ACC112 (cell line): ENCODE results near the gene ZBTB6.
"Not testable (repeated sequence)": the region's sequence is repeated elsewhere in the genome, so short reads cannot be mapped to it uniquely, and the experiment has no call there.

Source experiments
- H2AFZ ChIP-seq: fragments of 200-600 bp; sonication (generic); one replicate; pipeline ENCODE4 v1.6.0; 2017; ENCODE audit warnings: antibody characterized with exemption, low read length; ENCODE audit not compliant: unreplicated experiment
- H3K27ac ChIP-seq: fragments of 200-600 bp; sonication (generic); 2 replicates; pipeline ENCODE4 v1.5.1; 2014; ENCODE audit warnings: low read depth, mild to moderate bottlenecking, antibody characterized with exemption, low read length, moderate library complexity
- H3K27me3 ChIP-seq: fragments of 200-600 bp; sonication (generic); 2 replicates; pipeline ENCODE4 v1.6.1; 2014; ENCODE audit warnings: mild to moderate bottlenecking, antibody characterized with exemption, low read length, moderate library complexity, mixed read lengths; ENCODE audit not compliant: insufficient read depth
- H3K36me3 ChIP-seq: fragments of 200-600 bp; sonication (generic); 2 replicates; pipeline ENCODE4 v1.6.1; 2016; ENCODE audit warnings: mild to moderate bottlenecking, antibody characterized with exemption, low read length, moderate library complexity, mixed read lengths; ENCODE audit not compliant: insufficient read depth
- H3K4me1 ChIP-seq: fragments of 200-600 bp; sonication (generic); one replicate; pipeline ENCODE4 v1.6.1; 2016; ENCODE audit warnings: low read length, mixed read lengths; ENCODE audit not compliant: insufficient read depth, unreplicated experiment, control insufficient read depth
- H3K4me3 ChIP-seq: fragments of 200-600 bp; sonication (generic); 2 replicates; pipeline ENCODE4 v1.5.1; 2014; ENCODE audit warnings: mild to moderate bottlenecking, low read depth, low read length
- H3K79me2 ChIP-seq: fragments of 200-600 bp; sonication (generic); one replicate; pipeline ENCODE4 v1.6.0; 2016; ENCODE audit warnings: low read length; ENCODE audit not compliant: control insufficient read depth, unreplicated experiment, insufficient read depth

The ZBTB6 gene

GRCh38 chr9:122923947-122924346 is 10.8 kb upstream of the ZBTB6 start:
- peaks cover 8% of the 10 kb centered on the region for H3K79me2 ChIP-seq
- no peak overlapping the region for H2AFZ ChIP-seq
- H3K27me3 ChIP-seq = no peaks in the 10 kb centered on the region
- H3K36me3 ChIP-seq = no peaks in the 10 kb centered on the region; the same call in 1 of the 2 replicates
- H3K27ac ChIP-seq = no peak overlapping the region
- no peaks in the 10 kb centered on the region for H3K4me1 ChIP-seq
- H3K4me3 ChIP-seq = no peak overlapping the region

GRCh38 chr9:122922713-122923112 is 9.6 kb upstream of the ZBTB6 start:
- Histone ChIP-seq H3K4me1 (no peaks in the 10 kb centered on the region), H3K36me3 (no peaks in the 10 kb centered on the region), H3K4me3 (no peak overlapping the region), H2AFZ (no peak overlapping the region), H3K27ac (no peak overlapping the region), H3K27me3 (no peaks in the 10 kb centered on the region), H3K79me2 (peaks cover 4% of the 10 kb centered on the region)

- Histone ChIP-seq H3K4me3 (no peak overlapping the region), H3K4me1 (no peaks in the 10 kb centered on the region), H2AFZ (no peak overlapping the region), H3K27ac (no peak overlapping the region), H3K36me3 (no peaks in the 10 kb centered on the region), H3K27me3 (no peaks in the 10 kb centered on the region), H3K79me2 (no peaks in the 10 kb centered on the region)
Observed at GRCh38 chr9:122918310-122918709, 5.2 kb upstream of the ZBTB6 start.

- H3K4me3 ChIP-seq = peak overlapping the region; percentile 88
- H3K27me3 ChIP-seq = no peaks in the 10 kb centered on the region
- peak overlapping the region; percentile 80 for H3K27ac ChIP-seq
- peak overlapping the region; percentile 92 for H2AFZ ChIP-seq
- H3K36me3 ChIP-seq = peaks cover 20% of the 10 kb centered on the region
- H3K4me1 ChIP-seq = peaks cover 11% of the 10 kb centered on the region
- H3K79me2 ChIP-seq = peaks cover 29% of the 10 kb centered on the region
Observed at GRCh38 chr9:122912671-122912963, 506 bp downstream of the ZBTB6 start.

DNA sequence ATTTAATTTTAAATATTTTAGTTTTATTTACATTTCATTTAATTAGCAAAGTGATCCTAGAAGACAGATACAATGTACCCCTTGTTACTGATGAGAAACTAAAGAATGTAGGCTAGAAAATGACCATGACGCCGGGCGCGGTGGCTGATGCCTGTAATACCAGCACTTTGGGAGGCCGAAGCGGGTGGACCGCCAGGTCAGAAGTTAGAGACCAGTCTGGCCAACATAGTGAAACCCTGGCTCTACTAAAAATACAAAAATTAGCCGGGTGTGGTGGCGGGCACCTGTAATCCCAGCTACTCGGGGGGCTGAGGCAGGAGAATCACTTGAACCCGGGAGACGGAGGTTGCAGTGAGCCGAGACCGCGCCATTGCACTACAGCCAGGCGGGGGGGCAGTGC is 7.0 kb downstream of the ZBTB6 start:
- not testable (repeated sequence) for H3K4me3 ChIP-seq, H2AFZ ChIP-seq, H3K27me3 ChIP-seq, H3K27ac ChIP-seq, H3K4me1 ChIP-seq
- Histone ChIP-seq H3K36me3 (peaks cover 14% of the 10 kb centered on the region), H3K79me2 (peaks cover 48% of the 10 kb centered on the region)

- H3K27ac ChIP-seq = peak within 1 kb of the TSS; percentile 86
- peak within 1 kb of the TSS; percentile 98 for H3K4me3 ChIP-seq
- peaks cover 10% of the 10 kb centered on the region for H3K4me1 ChIP-seq
- peaks cover 50% of the 10 kb centered on the region for H3K79me2 ChIP-seq
- peaks cover 4% of the 10 kb centered on the region; the same call in 1 of the 2 replicates for H3K36me3 ChIP-seq
- H2AFZ ChIP-seq = peak within 1 kb of the TSS; percentile 99
- H3K27me3 ChIP-seq = no peaks in the 10 kb centered on the region
Observed at GRCh38 chr9:122904823-122905710, 8.1 kb downstream of the ZBTB6 start, which contains the start of gene RC3H2. TSS of gene RC3H2 (minus strand) at chr9:122905359. CDS start at chr9:122897509, 7,850 bp downstream.

- peak overlapping the region; percentile 86 for H3K27ac ChIP-seq
- peaks cover 56% of the 10 kb centered on the region for H3K79me2 ChIP-seq
- 0 out of 2 replicates have a peak, but pooled peaks cover 4% of the 10 kb centered on the region for H3K36me3 ChIP-seq
- H3K4me1 ChIP-seq = peaks cover 15% of the 10 kb centered on the region
- no peaks in the 10 kb centered on the region for H3K27me3 ChIP-seq
- H2AFZ ChIP-seq = peak overlapping the region; percentile 59
- H3K4me3 ChIP-seq = peak overlapping the region; percentile 98
Observed at GRCh38 chr9:122904466-122904822, 8.7 kb downstream of the ZBTB6 start.

DNA sequence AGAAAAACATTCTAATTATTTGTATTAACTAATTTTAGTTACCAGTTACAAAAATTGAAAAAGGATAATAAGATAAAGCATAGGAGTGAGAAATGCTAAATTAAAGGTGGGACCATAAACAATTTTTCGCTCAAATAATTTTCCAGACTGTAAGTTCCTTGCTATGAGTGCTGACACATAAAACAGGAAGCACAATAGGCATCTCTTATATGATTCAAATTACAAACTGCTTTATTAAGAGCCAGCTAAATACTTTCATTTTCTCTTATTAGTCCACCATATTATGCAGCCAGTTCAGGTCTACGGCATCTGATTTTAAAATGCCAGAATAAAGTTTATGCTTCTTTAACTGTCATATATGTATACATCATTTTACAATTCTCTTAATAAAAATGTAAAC is 12.3 kb downstream of the ZBTB6 start:
- Histone ChIP-seq H3K4me3 (peak overlapping the region; percentile 66), H3K36me3 (peaks cover 10% of the 10 kb centered on the region), H3K79me2 (peaks cover 90% of the 10 kb centered on the region), H3K27ac (peak overlapping the region; percentile 29), H3K27me3 (no peaks in the 10 kb centered on the region), H2AFZ (no peak overlapping the region), H3K4me1 (peaks cover 32% of the 10 kb centered on the region)

- H3K4me3 ChIP-seq = no peak overlapping the region
- H3K27ac ChIP-seq = 0 out of 2 replicates have a peak overlapping the region, but pooled peaks have one; percentile 8
- H3K4me1 ChIP-seq = peaks cover 32% of the 10 kb centered on the region
- H3K27me3 ChIP-seq = no peaks in the 10 kb centered on the region
- H3K79me2 ChIP-seq = peaks cover 81% of the 10 kb centered on the region
- H3K36me3 ChIP-seq = peaks cover 18% of the 10 kb centered on the region
- no peak overlapping the region for H2AFZ ChIP-seq
Observed at GRCh38 chr9:122897969-122898368, 15.2 kb downstream of the ZBTB6 start.

DNA sequence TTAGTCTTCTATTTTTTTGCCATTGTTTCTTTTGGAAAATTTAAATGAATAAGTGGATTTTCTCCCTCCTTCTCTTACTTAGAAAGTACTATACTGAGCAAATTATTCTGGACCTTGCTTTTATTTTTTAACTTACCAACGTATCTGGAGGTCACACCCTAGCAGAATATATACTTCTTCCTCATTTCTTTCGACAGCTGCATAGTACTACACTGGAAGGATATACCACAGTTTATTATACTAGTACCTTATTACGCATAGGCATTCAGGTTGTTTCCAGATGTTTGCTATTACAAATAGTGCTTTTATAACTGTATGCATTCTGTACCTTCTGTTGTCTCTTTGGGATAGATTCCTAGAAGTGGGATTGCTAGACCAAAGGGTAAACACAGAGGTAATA is 24.6 kb downstream of the ZBTB6 start:
- no peak overlapping the region for H3K27ac ChIP-seq
- no peaks in the 10 kb centered on the region for H3K4me1 ChIP-seq
- no peaks in the 10 kb centered on the region for H3K79me2 ChIP-seq
- H3K27me3 ChIP-seq = no peaks in the 10 kb centered on the region
- no peak overlapping the region for H3K4me3 ChIP-seq
- H2AFZ ChIP-seq = no peak overlapping the region
- peaks cover 34% of the 10 kb centered on the region for H3K36me3 ChIP-seq

DNA sequence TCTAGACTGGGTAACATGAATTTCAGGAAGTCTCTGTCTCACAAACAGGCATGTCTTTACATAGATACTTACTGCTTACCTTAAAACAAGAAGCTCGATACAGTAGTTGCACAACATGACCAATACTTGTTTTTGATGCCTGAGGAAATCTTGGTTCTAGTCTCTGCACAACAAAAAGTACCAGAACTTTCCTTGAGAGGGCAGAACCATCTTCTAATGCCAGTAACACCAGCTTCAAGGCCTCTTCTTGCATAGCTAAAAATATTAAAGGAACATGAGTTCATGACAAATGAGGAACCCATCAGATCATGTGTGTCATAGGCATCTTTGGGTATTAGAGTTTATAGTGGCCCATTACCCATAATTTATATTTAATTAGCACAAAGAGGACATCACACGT is 30.0 kb downstream of the ZBTB6 start:
- Histone ChIP-seq H3K79me2 (no peaks in the 10 kb centered on the region), H3K4me3 (no peak overlapping the region), H3K27ac (no peak overlapping the region), H3K27me3 (no peaks in the 10 kb centered on the region), H3K4me1 (no peaks in the 10 kb centered on the region), H3K36me3 (peaks cover 30% of the 10 kb centered on the region), H2AFZ (no peak overlapping the region)
